Activated B cell treated with CpG ODN at 0.5 μM for 24 hours (primary cell): ENCODE data around the gene SGCG. TPM values are rescaled to one million over a fixed set of nuclear protein-coding genes. Genes with fewer than 3 reads are reported as not detected.

Experiments used
- ATAC-seq: fragments of 200-7000 bp; cut with Tn5 transposase; one replicate; pipeline ENCODE4 v1.10.0; 2021; ENCODE audit warnings: low read depth, mild to moderate bottlenecking, moderate library complexity
- CTCF ChIA-PET: fragments of 350-600 bp; sonication (Branson Sonifier 250); formaldehyde crosslinking; loops from one replicate; lab custom pipeline; 2021; ENCODE audit warnings: antibody characterized with exemption; lab: Charles Lee
- POLR2A ChIA-PET: fragments of 350-600 bp; sonication (Branson Sonifier 250); formaldehyde crosslinking; loops from one replicate; lab custom pipeline; 2021; ENCODE audit warnings: antibody characterized with exemption; lab: Charles Lee
- DNase-seq: peaks from one replicate; pipeline ENCODE4 v3.0.0; 2022
- H3K27ac Mint-ChIP-seq: one replicate; pipeline ENCODE4 v1.8.0; 2020; ENCODE audit warnings: mixed read lengths
- H3K27me3 Mint-ChIP-seq: one replicate; pipeline ENCODE4 v1.8.0; 2021; ENCODE audit warnings: mixed read lengths
- H3K36me3 Mint-ChIP-seq: one replicate; pipeline ENCODE4 v1.8.0; 2021; ENCODE audit warnings: low read depth, mixed read lengths
- H3K4me1 Mint-ChIP-seq: one replicate; pipeline ENCODE4 v1.8.0; 2021; ENCODE audit warnings: mixed read lengths
- H3K4me3 Mint-ChIP-seq: one replicate; pipeline ENCODE4 v1.8.0; 2020; ENCODE audit warnings: mild to moderate bottlenecking, mixed read lengths
- H3K9me3 Mint-ChIP-seq: one replicate; pipeline ENCODE4 v1.8.0; 2020; ENCODE audit warnings: mixed read lengths
- CTCF ChIP-seq: fragments of 200-600 bp; IDR thresholded peaks from one replicate; pipeline ENCODE4 v1.8.0; 2022; ENCODE audit warnings: antibody characterized with exemption, mild to moderate bottlenecking
- intact Hi-C: fragments of 100-400 bp; cut with micrococcal nuclease; formaldehyde crosslinking; loops from one replicate; pipeline ENCODE4 v1.15.1; 2024
- total RNA-seq: library from RNA; stranded (reverse); gene quantifications from 2 replicates; pipeline ENCODE4 v1.2.3, GENCODE V29; 2022

The SGCG gene
- total RNA-seq, 1 donor from 2014 or later = not detected

- ChIA-PET POLR2A (no interaction called here), CTCF (no interaction called here)
- no peaks in the 10 kb centered on the region for H3K9me3 Mint-ChIP-seq
- H3K36me3 Mint-ChIP-seq = no peaks in the 10 kb centered on the region
- intact Hi-C loops = no loop called here
- no peak overlapping the region for H3K4me3 Mint-ChIP-seq
- DNase-seq (no peak), ATAC-seq (no peak)
- no peaks in the 10 kb centered on the region for H3K4me1 Mint-ChIP-seq
- no peak overlapping the region for H3K27ac Mint-ChIP-seq
- H3K27me3 Mint-ChIP-seq = no peaks in the 10 kb centered on the region
- no peak for TF ChIP-seq CTCF
Observed at GRCh38 chr13:23183292-23183691, 2.5 kb downstream of the SGCG start.

GRCh38 chr13:23185542-23185941 lies 4.8 kb downstream of the SGCG start:
- Mint-ChIP-seq H3K9me3 (no peaks in the 10 kb centered on the region), H3K36me3 (no peaks in the 10 kb centered on the region), H3K27me3 (no peaks in the 10 kb centered on the region), H3K4me1 (no peaks in the 10 kb centered on the region), H3K4me3 (no peak overlapping the region), H3K27ac (no peak overlapping the region)
- intact Hi-C loops = no loop called here
- DNase-seq = no peak
- ChIA-PET CTCF (no interaction called here), POLR2A (no interaction called here)
- ATAC-seq = no peak
- TF ChIP-seq CTCF = no peak

GRCh38 chr13:23201870-23202269 lies 21.1 kb downstream of the SGCG start:
- Mint-ChIP-seq H3K27me3 (peaks cover 5% of the 10 kb centered on the region), H3K4me3 (no peak overlapping the region), H3K4me1 (no peaks in the 10 kb centered on the region), H3K9me3 (peaks cover 2% of the 10 kb centered on the region), H3K36me3 (no peaks in the 10 kb centered on the region), H3K27ac (no peak overlapping the region)
- intact Hi-C loops = no loop called here
- ChIA-PET POLR2A (no interaction called here), CTCF (no interaction called here)
- DNase-seq (no peak), ATAC-seq (no peak)
- no peak for TF ChIP-seq CTCF

GRCh38 chr13:23202383-23202782 lies 21.6 kb downstream of the SGCG start:
- H3K27ac Mint-ChIP-seq = no peak overlapping the region
- ATAC-seq = no peak

GRCh38 chr13:23203516-23203915 lies 22.7 kb downstream of the SGCG start:
- Mint-ChIP-seq H3K9me3 (peaks cover 7% of the 10 kb centered on the region), H3K4me3 (no peak overlapping the region), H3K27me3 (peaks cover 3% of the 10 kb centered on the region), H3K4me1 (no peaks in the 10 kb centered on the region), H3K27ac (no peak overlapping the region), H3K36me3 (no peaks in the 10 kb centered on the region)
- CTCF ChIA-PET = no interaction called here
- DNase-seq (no peak), ATAC-seq (no peak)
- intact Hi-C loops = no loop called here
- POLR2A ChIA-PET = no interaction called here
- no peak for TF ChIP-seq CTCF

More at GRCh38 chr13:23202383-23202782, 21.6 kb downstream of the SGCG start:
- intact Hi-C loops = no loop called here
- ChIA-PET CTCF (no interaction called here), POLR2A (no interaction called here)
- no peak for DNase-seq
- no peaks in the 10 kb centered on the region for H3K36me3 Mint-ChIP-seq
- H3K9me3 Mint-ChIP-seq = peaks cover 7% of the 10 kb centered on the region
- H3K4me3 Mint-ChIP-seq = no peak overlapping the region
- H3K4me1 Mint-ChIP-seq = no peaks in the 10 kb centered on the region
- H3K27me3 Mint-ChIP-seq = peaks cover 3% of the 10 kb centered on the region
- TF ChIP-seq CTCF = no peak
